Stimulated activated CD4-positive, alpha-beta T cell treated with anti-CD3 and anti-CD28 coated beads, Interleukin-12 subunit alpha, Interleukin-12 subunit beta, amount 100 ng/mL, for 24 hours (primary cell): ENCODE data around the gene TGOLN2.
A peak's percentile ranks its signal among the peaks of the same experiment; 100 is the strongest.
"Not testable (repeated sequence)": the region's sequence is repeated elsewhere in the genome, so short reads cannot be mapped to it uniquely, and the experiment has no call there.

Experiments
- DNase-seq, 2 experiments: peaks; one replicate each; pipeline ENCODE4 v3.0.0-alpha.2; 2020; ENCODE audit warnings: low read depth in 2 of 2

Gene TGOLN2

GRCh38 chr2:85327822-85328617 lies at the start of gene TGOLN2:
Gene TGOLN2 (minus strand): TSS chr2:85327989. CDS start chr2:85327962, 27 bp downstream.
- peak; percentile 86 to 89 for DNase-seq

DNA sequence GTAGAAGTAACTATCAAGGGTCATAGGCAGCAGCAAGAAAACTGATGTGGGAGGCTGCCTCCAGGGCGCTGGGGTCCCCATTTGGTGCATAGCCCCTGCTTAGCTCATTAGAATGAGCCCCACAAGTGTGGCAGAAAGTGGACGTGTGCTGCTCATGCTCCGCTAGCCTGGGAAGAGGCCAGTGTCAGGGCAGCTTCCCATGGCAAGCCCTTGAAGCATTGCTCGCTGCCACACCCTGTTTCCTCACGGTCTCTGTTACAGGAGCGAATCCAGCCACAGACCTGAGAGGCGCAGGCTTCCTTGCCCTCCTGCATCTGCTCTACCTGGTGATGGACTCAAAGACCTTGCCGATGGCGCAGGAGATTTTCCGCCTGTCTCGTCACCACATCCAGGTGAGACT lies 49.3 kb upstream of the TGOLN2 start:
- DNase-seq = no peak

DNA sequence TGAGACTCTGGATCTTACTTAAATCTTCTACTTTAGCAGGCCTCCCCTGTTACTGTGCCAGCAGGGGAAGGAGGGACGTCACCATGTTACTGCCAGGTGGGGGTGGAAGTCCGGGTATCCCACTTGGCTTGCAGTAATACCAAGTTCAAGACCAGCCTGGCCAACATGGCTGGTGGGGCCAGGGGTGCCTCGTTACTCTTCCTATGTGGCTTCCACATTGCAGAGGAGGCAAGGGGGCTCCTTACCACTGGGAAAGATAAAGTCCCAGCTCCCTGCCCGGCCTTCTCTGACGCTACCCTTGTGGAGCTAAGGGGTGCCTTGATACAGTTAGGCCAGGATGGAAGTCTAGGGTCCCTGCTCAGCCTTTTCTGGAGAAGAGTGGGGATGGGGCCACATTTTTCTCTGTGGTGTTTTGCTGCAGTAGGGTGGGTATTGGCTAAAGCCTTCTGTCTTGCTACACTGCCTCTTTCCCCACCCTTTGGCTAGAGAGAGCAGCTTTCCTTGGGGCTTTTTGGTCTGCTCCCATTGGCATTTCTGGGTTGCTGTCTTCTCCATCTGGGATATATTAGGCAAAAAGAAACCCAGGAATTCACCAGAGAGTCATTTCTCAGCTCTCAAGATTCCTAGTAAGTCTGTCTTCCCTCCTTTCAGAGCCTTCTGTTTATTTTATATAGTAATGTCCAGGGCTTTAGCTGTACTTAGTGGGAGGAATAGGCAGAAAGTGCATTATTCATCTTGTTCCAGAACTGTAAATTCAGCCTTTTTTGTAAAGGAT lies 48.7 kb upstream of the TGOLN2 start:
- no peak for DNase-seq

GRCh38 chr2:85371045-85371444 lies 43.3 kb upstream of the TGOLN2 start:
- no peak for DNase-seq

GRCh38 chr2:85369500-85369899 lies 41.7 kb upstream of the TGOLN2 start:
- DNase-seq = no peak

GRCh38 chr2:85368921-85369320 lies 41.1 kb upstream of the TGOLN2 start:
- DNase-seq = no peak

DNA sequence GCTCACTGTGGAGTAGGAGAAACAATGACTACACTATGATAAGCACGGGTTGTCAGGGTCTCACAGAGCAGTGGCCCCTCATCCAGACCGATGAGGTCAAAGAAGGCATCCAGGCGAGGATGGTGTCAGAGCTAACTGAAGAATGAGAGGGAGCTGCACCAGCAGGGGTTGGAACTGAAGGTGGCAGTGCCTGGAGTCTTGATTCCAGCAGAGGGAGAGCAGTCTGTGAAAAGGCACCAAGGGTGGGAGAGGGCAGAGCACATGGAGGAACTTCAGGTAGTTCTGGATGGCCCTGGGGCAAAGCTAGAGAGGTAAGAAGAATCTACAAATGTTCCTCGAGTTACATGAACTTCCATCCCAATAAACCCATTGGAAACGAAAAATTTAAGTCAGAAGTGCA lies 39.4 kb upstream of the TGOLN2 start:
- DNase-seq = no peak

- DNase-seq = not testable (repeated sequence)
Observed at GRCh38 chr2:85362653-85363387, 35.0 kb upstream of the TGOLN2 start.

DNA sequence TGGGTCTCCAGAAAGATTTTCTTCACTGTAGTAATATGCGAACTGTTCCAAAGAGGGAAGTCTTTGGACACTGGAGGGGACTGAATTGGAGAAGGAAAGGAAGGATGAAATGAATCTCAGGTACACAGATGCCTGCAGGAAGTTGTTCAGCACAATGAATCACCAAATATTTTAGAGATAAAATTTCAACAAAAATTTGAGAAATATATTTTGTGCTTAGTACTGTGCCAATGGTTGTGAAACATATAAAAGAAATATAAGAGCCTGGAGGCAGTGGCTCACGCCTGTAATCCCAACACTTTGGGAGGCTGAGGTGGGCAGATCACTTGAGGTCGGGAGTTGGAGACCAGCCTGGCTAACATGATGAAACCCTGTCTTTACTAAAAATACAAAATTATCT lies 29.9 kb upstream of the TGOLN2 start:
- DNase-seq = no peak

DNA sequence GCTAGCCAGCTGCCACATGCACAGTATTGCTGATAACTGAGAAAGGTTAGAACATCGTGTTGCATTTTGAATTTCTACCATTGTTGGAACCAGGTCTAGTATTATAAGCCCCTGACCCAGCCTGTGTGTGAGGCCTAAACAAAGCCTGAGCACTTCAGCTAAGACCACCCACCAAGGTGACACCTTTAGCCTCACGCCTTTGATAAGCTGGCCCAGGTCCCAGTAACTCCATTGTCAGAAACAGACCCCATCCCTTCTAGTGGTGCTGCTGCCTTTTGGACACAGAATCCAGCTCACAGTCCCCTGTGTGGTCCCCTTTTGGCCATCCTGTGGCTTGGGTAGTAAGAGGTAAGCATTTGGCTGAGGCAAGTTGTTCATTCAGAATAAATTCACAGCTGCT lies 28.4 kb upstream of the TGOLN2 start:
- no peak for DNase-seq

DNA sequence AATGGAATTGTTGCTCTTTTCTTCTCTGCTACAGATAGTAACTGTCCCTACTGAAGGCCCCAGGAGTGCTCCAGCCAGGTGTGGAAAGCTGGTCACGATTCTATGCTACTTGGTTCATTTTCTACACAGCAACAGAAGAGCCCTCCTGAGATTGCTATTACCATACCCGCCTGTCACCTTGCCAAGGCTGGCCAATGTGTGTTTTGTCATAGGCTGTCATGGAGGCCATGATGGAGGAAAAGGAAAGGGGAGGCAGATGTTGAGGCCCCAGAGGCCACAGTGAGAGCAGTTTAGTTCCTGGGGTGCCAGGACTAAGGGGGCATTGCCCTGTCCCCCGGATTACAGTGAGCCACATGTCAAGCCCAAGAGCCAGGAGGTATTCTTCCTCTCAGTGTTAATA lies 27.7 kb upstream of the TGOLN2 start:
- no peak for DNase-seq

GRCh38 chr2:85355073-85355410 lies 27.3 kb upstream of the TGOLN2 start:
- DNase-seq = no peak

DNA sequence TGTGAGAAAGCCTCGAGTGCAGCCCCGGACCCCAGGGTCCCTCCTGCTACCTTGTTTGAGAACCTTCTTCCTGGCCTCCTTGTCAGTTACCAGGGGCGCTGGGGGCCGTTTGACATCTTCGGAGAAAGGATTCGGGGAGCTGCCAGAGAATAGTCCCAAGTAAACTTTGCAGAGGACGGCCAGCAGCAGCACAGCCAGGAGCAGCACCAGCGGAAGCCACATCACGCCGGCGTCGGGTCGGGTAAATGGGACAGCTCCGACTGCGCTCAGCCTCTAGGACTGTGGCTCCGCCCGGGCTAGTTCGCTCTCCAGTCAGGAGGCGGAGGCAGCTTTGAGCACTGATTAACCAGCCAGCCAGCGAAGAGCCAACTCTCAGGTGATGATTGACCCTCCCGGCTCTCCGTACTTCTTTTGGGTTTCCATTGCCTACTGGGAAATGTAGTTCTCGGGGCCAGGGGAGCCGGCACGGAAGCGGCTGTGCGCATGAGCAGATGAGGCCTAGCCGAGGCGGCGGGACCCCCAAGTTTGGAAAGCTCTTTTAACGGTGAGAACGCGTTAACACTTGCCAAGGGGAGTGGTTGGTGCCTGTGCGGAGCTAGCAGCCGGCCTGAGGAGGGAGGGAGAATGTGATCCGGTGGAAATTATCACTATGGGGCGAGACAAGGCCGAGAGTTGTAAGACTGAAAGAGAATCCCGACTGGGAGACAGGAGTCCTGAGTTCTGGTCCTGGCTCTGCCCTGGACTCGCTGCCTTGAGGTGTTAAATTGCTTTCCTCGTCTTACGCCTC lies 26.7 kb upstream of the TGOLN2 start, which contains the start of the genes ELMOD3 and RETSAT:
TSS of gene ELMOD3 (plus strand) at position 484 of the 787 bp plus-strand sequence. CDS start 2,430 bp downstream, outside the sequence.
TSS of gene RETSAT (minus strand) at position 243 of the 787 bp plus-strand sequence. CDS start at position 222, 21 bp downstream.
- peak; percentile 89 to 95 for DNase-seq

- DNase-seq = peak in 1 of 2 experiments; percentile 8
Observed at GRCh38 chr2:85353876-85354285, 26.1 kb upstream of the TGOLN2 start.

DNA sequence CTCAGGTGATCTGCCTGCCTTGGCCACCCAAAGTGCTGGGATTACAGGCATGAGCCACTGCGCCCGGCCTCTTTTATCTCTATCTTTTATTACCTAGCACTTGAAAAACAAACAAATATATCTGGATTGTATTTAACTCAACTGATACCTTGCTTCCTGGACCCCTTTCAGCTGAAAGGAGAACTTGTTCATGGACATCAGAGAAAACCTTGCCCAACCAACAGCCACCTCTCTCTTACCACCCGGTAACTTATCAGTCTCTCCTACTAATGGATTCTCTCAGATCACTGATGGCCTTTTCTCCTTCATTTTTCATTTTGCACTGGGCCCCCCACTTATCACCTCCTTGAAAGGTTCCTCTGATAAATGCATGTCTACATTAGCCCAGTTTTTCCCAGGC lies 19.8 kb upstream of the TGOLN2 start:
- DNase-seq = no peak

GRCh38 chr2:85344356-85344954 lies 16.7 kb upstream of the TGOLN2 start:
- DNase-seq = no peak

GRCh38 chr2:85343207-85343895 lies 15.6 kb upstream of the TGOLN2 start:
- DNase-seq = not testable (repeated sequence)

DNA sequence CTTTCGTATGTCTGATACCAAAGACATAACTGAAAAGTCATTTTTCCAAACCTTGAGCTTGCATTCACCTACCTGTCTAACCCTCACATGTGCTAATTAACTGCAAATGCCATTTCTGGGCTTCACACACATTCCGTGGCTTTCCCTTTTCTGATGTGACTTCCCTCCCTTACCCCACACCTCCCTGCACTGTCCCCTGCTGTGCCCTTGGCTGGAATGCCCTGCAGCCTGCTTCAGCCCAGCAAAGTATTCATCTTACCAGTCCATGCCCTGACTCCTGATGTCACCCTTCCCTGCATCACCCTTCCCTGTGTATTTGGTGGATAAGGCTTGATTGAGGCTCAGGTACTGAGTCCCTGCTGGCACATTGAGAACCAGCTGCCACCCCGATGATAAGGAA lies 14.4 kb upstream of the TGOLN2 start:
- DNase-seq = no peak

DNA sequence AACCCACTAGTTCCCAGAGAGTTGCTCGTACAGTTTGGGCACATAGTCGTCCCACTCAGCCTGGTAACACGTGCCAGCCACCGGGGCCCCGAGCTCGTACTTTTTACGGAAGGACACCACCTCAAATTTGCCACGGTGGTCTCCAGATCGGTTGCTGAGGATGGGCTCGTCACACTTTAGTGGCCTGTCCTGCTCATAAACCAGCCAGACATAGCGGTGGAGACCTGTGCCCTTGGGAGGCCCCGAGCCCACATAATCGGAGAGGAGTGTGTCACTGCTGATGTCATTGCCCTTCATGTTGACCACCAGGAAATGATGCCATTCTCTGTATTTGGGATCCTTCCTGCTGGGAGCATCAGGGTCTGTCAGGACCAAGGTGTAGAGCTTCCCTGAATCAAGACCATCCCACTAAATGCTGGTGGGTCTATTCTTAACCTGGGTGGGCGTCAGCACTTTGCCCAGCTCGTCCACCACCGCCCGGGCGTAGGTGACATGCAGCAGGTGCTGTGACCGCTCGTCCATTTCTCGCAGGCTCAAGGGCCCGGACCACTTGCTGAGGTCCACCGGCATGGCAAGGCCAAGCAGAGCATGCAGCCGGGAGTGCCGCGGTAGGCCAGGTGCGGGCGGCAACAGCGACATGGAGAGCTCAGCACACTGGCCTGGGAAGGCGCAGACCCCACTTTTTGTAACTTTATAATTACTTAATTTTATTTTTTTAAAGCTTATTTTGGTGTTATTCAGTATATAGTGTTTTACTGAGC lies 13.7 kb upstream of the TGOLN2 start:
- no peak for DNase-seq
